ENCODE measurements around the gene SPATA17.

- TF ChIP-seq CTCF (conservative IDR thresholded peaks at IDR 0.05) (no peak), ZFX (IDR thresholded peaks at IDR 0.05) (no peak)
Measured at GRCh38 chr1:217892750-217893149, 261.6 kb downstream of the SPATA17 start.
